ENCODE measurements around the gene CCDC83.

CCDC83 gene

DNA sequence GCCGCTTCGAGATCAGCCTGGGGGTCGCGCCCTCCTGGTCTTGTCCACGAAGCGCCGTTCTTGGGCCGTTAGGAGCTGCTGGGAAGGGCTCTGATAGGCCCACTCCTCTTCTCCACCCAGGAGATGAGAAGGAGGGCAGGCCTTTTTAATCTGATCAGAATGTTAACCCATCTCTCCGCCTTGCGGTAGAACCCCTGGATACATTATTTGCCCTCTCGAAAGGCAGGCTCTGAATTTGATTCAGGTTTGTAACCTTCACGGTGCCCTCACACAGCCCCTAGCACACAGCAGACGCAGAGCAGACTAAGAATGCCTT is at the start of gene CCDC83:
Gene CCDC83, plus strand, starts transcription at position 43 of the 316 bp plus-strand sequence. CDS start 9,741 bp downstream, outside the sequence.
- DNase-seq (ENCODE audit: low read depth in 2 of 3, low spot score in 1 of 3) = no peak

DNA sequence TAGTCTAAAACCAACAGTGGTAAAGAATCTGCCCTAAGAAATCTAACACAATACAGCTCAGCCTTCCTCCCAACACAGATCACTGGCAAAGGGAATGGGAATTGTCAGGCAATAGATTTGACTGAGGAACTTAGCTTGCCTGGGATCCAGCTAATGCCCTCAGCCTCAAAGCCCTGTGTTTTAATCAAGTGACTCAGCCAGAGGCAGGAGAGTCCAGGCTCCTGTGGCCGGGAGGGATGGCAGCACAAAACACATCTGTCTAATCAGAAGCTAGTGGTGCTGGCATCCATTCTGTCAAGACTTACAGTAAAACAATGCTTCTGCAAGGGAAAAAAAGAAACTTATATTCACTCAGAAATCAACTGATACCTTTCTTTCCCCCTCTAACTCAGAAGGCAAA is 49.8 kb upstream of the CCDC83 start:
- DNase-seq (ENCODE audit: low read depth in 2 of 3, low spot score in 1 of 3) = no peak

DNA sequence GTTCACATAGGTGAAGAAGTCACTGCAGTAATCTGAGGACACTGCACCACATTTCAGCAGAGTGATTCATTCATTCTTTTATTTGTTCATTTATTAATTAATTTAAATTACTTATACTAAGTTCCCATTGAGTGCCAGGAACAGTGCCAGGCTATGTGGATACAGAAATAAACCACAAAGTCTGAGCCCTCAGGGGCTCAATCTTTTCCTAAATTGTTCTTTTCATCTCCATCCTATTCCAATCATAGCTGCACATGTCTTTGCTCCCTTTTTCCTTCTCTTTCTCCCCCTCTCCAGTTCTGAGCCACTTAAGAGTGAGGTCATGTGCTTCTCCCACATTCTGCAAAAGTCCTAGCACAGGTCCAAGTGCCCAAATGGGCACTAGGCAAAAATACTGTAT is 49.2 kb upstream of the CCDC83 start:
- DNase-seq (ENCODE audit: low read depth in 2 of 3, low spot score in 1 of 3) = no peak

DNA sequence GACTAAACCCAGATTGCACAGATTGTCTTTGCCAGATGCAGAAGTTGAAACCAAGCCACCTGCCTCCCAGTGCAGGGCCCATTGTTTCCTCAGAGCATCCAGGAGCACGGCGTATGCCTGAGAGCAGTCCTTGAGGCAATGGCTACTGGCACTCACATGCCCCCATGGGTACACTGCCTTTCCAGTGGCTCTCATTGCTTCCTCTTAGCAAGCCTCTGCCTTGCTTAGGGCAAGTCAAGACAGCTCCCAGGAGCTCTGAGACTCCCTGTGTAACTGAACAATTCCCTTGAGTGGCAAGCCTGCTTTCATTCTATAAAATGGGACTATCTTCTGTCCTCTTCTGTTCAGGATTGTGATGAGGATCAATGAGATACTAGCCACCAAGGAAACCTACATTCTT is 48.3 kb upstream of the CCDC83 start:
- no peak for DNase-seq (ENCODE audit: low read depth in 2 of 3, low spot score in 1 of 3)

DNA sequence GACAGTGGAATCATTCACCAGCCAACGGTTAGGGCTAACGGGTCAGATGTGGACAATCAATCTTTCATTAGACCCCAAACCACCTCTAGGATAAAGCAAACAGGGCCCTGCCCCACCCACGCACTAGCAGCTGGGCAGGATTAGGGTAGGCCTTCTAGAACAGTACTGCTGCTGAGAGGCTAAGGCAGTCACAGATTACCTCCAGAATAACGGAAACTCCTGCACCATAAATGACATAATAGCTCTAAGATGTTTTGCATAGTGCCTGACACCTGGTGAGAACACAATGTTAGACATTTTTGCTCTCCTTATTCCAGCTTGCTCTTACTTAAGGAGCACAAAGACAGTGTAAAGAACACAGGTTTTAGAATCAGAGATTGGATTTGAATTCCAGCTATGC is 46.0 kb upstream of the CCDC83 start:
- no peak for DNase-seq (ENCODE audit: low read depth in 2 of 3, low spot score in 1 of 3)

DNA sequence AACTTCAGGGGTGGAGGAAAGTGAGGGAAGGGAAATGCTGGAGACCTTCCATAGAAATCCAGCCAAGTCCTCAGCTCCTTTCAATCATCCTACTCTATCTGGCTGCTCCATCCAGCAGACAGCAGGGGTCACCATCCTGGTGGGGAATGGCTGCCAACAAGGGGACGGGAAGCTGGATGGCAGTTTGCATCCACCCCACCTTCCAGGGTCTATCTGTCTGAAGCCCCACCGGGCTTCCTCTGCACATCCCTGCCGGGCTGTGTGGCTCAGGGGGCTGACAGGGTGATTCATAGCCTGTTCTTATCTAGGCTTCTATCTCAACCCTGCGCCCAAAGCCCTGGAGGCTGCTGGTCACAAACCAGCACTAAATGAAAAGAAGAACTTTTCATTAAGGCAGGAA is 45.3 kb upstream of the CCDC83 start:
- DNase-seq (ENCODE audit: low read depth in 2 of 3, low spot score in 1 of 3) = no peak

DNA sequence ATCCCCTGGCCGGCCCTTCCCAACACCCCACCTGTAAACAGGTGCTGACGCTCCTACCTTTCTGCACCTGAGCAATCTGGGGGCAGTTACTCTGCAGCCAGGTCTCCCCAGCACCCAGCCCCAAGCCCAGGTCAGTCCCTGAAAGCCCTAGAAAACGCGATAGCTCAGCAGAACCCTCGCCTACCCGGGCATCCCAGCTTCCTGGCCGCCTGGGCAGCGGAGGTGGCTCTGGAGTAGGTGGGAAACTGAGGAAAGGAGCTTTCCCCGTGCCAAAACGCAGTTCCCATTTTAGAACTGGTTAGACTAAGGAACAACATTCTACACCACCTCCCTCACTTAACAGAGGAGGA is 44.7 kb upstream of the CCDC83 start:
- no peak for DNase-seq (ENCODE audit: low read depth in 2 of 3, low spot score in 1 of 3)

DNA sequence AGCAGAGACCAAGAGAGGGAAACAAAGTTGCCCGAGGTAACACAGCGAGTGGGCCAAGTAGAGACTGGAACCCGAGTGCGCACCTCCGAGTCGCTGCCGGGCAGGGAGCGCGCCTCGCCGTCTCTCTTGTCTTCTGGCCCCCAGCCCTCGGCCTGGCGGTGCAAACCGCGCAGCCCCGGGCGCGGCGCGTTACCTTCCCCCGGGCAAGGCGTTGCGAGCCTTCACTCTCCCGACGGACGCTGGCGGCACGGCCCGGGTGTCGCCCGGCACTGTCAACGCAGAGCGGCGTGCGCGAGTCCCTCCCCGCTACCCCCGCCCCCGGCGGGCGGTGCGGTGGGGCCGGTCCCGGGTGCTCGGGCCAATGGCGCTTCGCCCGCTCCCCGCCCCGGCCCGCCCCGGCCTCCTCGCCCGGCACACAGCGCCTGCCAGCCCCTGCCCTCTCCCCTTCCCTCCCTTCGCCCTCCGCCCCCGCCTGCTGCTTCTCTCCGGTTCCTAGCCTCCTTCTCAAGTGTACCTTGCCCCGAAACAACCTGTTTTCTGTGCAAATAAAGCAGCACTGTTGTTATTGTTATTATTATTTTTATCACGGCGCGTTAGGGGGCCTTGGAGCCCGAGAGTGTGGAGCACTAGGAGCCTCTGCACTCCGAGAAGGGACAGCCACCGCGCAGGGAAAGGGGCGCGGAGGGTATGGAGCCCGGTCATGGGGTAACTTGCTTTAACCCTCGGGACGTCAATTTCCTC is 44.1 kb upstream of the CCDC83 start, which contains the start of gene SYTL2:
Gene SYTL2, minus strand, starts transcription at position 271 of the 741 bp plus-strand sequence. CDS start 53,416 bp downstream, outside the sequence.
- peak; percentile 44 to 74 (median 49) for DNase-seq (ENCODE audit: low read depth in 2 of 3, low spot score in 1 of 3)

DNA sequence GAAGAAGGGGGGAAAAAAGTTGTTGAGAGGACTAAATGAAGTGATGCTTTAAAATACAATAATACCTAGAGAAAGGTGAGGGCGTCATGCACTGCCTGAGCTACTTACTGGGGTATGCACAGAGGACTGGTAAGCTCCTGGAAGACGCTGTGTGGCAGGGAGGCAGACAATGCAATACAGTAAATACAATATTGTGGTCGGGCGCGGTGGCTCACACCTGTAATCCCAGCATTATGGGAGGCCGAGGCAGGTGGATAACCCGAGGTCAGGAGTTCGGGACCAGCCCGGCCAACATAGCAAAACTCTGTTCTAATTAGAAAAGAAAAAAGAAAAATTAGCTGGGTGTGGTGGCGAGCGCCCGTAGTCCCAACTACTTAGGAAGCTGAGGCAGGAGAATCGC is 43.6 kb upstream of the CCDC83 start:
- no peak for DNase-seq (ENCODE audit: low read depth in 2 of 3, low spot score in 1 of 3)

DNA sequence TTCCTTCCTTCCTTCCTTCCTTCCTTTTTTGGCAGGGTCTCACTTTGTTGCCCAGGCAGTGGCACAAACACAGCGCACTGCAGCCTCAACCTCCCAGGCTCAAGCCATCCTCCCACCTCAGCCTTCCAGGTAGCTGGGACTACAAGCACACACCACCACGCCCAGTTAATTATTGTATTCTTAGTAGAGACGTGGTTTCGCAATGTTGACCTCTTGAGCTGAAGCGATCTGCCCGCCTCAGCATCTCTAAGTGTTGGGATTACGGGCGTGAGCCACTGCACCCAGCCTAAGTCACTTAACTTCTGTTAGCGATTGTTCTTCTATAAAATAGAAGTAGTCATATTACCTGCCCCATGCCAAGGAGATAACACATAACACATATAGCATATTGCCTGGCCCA is 41.5 kb upstream of the CCDC83 start:
- no peak for DNase-seq (ENCODE audit: low read depth in 2 of 3, low spot score in 1 of 3)

DNA sequence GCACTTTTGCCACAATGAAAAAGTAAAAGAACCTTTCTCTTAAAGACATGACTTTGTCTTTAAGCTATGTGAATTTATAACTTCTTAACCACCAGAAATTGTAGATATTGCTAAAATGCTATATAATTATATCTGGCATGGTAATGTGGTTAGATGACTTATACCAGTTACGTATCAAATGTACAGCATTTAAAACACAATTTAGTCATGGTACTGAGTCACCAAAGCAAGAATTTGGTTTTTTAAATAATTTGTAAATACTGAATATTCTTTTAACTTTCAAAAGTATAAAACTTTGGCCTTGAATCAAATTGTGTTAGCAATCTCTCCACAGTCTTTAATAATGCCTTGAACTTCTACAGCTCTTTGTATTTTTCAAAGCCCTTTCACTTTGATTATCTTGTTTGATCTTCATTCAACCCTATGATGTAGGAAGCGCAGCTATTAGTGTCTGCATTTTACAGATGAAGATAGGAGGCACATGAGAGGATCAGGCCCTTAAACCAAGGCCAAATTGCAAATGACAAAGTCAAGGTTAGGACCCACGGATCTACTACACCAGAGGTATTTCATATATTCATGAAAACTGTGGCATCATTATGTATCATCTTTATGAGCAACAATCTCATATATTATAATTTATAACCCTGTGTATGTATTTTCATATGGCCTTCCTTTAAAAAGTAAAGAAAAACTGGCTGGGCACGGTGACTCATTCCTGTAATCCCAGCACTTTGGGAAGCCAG is 39.8 kb upstream of the CCDC83 start:
- no peak for DNase-seq (ENCODE audit: low read depth in 2 of 3, low spot score in 1 of 3)

DNA sequence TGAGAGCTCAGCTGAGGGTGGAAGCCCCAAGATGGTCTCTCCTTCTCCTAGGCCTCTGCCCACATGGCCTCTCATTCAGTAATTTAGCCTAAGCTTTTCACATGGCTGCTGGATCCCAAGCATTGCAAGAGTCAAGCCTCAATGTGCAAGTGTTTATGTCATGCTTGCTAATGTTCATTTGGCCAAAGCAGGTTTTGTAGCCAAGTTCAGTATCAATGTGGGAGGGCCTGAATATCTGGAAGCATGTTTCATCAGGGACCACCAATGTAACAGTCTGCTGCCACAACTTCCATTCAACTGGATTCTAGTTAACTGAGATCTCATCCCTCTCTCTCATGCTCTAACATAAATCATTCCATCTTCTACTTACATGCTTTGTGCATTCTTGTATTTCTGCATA is 35.7 kb upstream of the CCDC83 start:
- no peak for DNase-seq (ENCODE audit: low read depth in 2 of 3, low spot score in 1 of 3)

DNA sequence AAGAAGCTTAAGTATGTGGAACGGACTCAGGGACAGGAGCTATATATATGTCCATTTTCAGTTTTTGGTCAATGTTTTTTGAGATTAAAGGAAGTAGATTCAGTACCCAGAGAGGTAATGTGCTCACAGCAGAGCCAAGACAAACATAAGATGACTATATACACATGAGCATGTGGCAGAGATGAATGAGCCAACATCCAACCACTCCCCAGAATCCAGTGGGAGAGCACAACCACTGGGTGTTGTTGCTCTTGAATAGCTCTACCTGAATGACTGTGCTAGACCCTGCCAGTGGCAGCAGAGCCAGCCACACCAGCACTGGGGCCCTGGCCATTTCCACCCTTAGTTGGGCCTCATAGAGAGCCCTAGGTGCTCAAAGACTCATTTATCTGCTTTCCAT is 33.5 kb upstream of the CCDC83 start:
- DNase-seq (ENCODE audit: low read depth in 2 of 3, low spot score in 1 of 3) = no peak

DNA sequence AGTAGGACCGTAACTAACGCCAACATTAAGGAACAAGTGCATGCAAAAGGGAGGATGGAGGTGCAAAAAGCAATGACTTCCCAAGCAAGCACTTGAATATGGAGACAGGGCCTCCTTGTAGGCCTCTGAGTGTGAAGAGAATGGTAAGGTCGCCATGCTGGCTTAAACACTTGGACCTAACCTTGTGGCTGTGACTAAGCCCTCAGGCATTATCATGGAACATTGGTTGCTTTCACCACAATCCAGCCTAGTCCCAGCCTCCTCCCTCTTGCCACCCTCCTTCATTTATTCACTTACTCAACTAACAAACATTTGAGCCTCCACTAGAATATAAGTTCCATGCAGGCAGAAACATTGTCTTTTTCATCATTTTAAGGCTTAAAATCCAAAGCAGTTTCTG is 32.4 kb upstream of the CCDC83 start:
- no peak for DNase-seq (ENCODE audit: low read depth in 2 of 3, low spot score in 1 of 3)

DNA sequence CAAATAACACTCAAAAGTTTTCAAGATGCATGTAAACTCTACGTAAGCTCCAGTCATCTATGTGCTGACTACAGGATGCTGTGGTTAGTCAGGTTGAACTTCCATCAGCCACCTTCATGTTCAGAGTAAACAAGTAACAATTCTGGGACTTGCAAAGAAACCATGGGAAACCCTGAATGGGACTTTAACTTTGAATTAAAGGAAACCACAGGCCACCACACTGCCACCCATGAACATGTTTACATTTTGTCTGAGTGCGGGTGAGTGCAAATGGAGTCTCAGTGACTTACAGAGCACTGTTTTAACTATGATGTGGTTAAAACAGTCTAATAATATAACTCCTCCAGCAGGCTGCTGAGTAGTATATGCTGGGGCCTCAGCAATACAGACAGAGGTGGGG is 31.4 kb upstream of the CCDC83 start:
- peak; percentile 28 to 33 (median 31) for DNase-seq (ENCODE audit: low read depth in 2 of 3, low spot score in 1 of 3)

DNA sequence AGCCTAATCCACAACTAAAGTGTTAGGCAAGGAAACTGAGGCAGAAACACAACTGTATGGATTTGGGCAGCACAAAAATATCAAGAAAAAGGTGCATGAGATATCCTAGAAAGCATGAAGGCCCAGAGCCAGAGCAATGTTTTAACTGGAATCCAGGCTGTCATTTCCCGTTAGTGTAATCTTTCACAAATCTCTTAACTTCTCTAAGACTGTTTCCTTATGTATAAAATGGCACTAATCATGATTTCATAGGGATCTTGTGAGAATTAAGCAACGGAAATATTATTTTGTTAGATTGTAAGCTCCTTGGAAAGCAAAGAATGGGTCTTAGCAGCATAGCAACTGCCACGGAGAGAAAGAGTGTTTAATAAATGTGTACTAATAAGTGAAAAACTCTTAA is 29.6 kb upstream of the CCDC83 start:
- no peak for DNase-seq (ENCODE audit: low read depth in 2 of 3, low spot score in 1 of 3)

DNA sequence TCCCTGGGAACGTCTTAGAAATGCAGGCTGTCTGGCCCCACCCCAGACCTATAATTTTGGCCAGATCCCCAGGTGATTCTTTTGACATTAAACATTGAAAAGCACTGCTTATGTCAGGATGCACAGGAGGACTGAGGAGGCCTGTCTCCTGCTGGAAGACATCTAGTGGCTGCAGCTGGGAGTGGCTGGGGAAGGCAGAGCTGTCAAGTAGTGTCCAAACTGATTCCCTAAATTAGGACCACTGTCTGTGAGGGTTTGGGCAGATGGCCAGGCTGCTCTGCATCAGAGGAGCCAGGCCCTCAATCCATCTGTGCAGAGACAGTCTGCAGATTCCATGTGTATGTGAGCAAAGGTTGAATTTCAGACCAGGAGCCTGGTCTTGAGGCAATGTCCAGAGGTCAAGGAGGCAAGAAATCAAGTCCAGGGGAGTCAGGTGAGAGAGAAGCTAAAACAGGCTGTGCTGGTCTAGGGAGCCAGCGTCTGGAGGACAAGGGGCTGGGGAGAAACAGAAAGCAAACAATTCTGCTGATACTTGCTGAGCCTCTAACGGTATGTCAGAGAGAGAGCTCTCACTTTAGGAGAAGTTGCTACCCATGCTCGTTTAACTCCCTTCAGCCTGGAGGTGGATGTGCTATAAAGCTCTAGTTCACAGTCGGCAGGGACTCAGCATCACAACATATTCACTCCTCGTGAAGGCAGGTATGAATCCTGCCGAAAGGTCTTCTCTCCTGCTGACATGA is 28.9 kb upstream of the CCDC83 start:
- DNase-seq (ENCODE audit: low read depth in 2 of 3, low spot score in 1 of 3) = no peak

DNA sequence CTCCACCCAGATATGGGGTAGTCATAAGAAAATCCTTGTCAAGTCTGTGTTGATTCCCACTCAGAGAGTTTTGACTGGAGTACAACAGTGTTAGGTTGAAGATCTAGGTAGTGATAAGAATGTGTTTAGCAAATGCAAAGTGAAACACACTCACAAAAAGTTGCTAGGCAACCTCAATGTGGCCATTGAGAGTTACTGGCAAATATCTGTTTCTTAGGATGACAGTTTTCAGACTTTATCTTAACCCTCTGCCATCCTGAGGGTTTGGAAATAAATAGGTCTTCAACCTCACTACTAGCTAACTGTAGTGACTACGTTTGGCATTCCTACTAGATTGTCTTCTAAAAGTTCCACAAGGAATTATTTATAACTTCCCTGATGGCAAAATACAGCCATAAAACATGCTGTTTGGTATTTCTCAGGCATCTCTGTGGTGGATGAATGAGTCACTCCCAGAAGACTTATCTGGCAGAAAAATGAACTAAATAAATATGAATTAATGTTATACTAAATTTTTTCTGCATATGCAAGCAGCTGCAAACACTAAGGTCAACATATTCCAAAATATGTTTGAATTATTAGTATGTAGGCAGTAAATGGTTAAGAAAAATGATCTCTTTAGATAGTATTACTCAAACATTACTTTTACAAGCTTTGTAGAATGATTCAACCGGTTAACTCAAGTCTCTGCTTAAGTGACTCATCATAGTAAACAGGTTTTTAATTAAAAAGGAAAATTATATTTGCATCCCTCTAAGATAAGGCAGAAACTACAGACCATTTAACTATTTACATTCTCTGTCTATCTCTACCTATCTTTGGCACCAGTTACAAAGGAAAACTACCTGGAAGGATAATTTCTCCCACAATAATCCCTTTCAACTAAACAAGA is 27.2 kb upstream of the CCDC83 start:
- DNase-seq (ENCODE audit: low read depth in 2 of 3, low spot score in 1 of 3) = no peak

DNA sequence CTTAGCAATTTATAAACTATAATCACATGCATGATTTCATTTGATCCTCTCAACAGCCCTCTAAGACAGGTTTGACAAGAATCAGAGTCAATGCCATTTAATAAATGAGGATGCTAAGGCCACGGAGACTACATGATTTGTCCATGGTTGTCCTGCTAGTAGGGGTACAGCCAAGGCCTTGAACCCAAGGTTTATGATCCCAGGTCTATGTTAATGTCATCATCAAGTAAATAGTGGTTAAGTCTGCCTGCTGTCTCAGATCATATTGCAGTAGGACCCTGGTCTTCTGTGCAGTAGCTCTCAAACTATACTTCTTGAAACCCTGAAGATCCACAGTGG is 26.6 kb upstream of the CCDC83 start:
- DNase-seq (ENCODE audit: low read depth in 2 of 3, low spot score in 1 of 3) = no peak

DNA sequence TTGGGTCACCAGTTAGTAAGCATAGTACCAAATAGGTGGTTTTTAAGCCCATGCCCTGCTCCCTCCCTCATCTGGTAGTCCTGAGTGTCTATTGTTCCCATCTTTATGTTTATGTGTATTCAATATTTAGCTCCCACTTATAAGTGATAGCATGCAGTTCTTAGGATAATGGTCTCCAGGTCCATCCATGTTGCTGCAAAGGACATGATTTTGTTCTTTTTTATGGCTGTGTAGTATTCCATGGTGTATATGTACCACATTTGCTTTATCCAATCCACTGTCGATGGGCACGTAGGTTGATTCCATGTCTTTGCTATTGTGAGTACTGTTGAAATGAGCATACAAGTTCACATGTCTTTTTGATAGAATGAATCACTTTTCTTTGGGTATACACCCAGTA is 26.0 kb upstream of the CCDC83 start:
- no peak for DNase-seq (ENCODE audit: low read depth in 2 of 3, low spot score in 1 of 3)

DNA sequence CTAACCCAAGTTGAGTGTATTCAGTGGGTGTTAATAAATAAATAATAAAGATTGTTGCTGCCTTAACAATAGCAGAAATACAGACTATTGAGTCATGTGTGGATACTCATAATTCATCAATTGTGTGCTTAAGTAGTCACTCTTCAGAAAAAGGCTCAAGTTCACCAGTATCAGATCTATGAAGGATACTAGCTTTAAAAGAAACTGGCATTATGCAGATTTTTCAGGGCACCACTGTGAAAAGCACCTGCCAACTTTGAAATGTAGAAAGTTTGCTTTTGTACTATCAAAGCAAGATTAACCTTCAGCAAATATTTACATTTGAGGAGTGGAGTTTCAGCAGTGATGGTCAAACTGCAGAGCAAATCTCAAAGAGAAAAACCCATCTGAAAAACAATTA is 24.1 kb upstream of the CCDC83 start:
- DNase-seq (ENCODE audit: low read depth in 2 of 3, low spot score in 1 of 3) = no peak

Data from stimulated activated CD4-positive, alpha-beta T cell treated with anti-CD3 and anti-CD28 coated beads, Interleukin-12 subunit alpha, Interleukin-12 subunit beta, amount 100 ng/mL, for 48 hours (primary cell).